Measurements from ENCODE around the gene PNMA1.

Gene PNMA1, protein sequence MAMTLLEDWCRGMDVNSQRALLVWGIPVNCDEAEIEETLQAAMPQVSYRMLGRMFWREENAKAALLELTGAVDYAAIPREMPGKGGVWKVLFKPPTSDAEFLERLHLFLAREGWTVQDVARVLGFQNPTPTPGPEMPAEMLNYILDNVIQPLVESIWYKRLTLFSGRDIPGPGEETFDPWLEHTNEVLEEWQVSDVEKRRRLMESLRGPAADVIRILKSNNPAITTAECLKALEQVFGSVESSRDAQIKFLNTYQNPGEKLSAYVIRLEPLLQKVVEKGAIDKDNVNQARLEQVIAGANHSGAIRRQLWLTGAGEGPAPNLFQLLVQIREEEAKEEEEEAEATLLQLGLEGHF

DNA sequence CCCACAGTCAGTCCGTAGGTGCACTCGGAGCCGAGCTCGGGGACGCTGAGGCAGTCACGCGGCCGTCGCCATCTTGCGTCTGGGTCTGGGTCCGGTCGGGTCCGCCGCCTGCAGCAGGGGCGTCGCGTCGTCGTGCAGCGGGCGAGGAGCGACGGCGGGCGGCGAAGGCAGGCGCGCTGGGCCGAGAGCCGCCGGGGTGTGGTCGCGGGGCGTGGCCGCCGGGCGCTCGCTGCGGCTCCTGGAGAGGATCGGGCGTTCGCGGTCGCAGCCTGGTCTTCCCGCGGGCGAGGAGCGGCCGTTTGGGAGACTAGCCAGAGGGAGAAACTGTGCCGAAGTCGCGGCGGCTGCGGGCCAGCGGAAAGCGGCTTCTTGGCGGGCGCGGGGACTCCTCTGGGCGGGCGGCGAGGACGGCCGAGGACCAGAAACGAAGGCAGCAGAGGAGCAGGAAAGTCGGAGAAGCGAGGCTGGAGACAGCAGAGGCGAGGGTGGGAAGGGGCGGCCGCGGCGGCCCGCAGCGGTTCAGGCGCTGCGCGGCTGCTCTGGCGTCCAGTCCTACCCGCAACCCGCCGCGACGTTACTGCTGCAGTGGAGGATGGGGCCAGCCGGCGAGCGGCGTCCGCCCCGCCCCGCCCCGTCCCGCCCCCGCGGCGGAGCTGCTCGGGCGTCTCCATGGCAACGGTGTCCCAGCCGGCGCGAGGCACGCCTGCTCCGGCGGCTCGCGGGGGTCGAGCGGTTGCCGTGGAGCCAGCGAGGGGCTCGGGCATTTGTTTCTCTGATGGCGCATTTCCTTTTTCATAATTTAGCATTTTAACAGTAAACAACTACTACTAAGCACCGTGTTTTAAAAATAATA is at the start of gene PNMA1:
TSS of gene PNMA1 (minus strand) at position 582 of the 853 bp plus-strand sequence. CDS start 745 bp downstream, outside the sequence.
- TF ChIP-seq TEAD4 (IDR thresholded peaks at IDR 0.05) (no peak), NFIC (IDR thresholded peaks at IDR 0.05) (no peak), CEBPB (IDR thresholded peaks at IDR 0.05) (no peak), YY1 (IDR thresholded peaks at IDR 0.05; ENCODE audit: low read depth) (peak; percentile 88), CREB1 (IDR thresholded peaks at IDR 0.05; ENCODE audit: low read depth) (no peak), RAD21 (IDR thresholded peaks at IDR 0.05; ENCODE audit: low read depth) (no peak; the same call in 1 of the 2 replicates), TAF1 (IDR thresholded peaks at IDR 0.05; ENCODE audit: low read depth) (peak; percentile 78; the same call in 1 of the 2 replicates), EGR1 (IDR thresholded peaks at IDR 0.05) (peak; percentile 84), ZBTB7A (IDR thresholded peaks at IDR 0.05; ENCODE audit: low read depth) (peak; percentile 56; the same call in 1 of the 2 replicates), REST (IDR thresholded peaks at IDR 0.05; ENCODE audit: low read depth) (0 out of 2 replicates have a peak, but pooled peaks have one; percentile 14), EP300 (IDR thresholded peaks at IDR 0.05; ENCODE audit: borderline replicate concordance) (0 out of 2 replicates have a peak, but pooled peaks have one; percentile 49), TCF12 (IDR thresholded peaks at IDR 0.05; ENCODE audit: low read depth) (peak; percentile 27; the same call in 1 of the 2 replicates)
- TF ChIP-seq, protein P1, sequence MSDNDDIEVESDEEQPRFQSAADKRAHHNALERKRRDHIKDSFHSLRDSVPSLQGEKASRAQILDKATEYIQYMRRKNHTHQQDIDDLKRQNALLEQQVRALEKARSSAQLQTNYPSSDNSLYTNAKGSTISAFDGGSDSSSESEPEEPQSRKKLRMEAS (IDR thresholded peaks at IDR 0.05), result peak; percentile 95
- TF ChIP-seq, protein P2, sequence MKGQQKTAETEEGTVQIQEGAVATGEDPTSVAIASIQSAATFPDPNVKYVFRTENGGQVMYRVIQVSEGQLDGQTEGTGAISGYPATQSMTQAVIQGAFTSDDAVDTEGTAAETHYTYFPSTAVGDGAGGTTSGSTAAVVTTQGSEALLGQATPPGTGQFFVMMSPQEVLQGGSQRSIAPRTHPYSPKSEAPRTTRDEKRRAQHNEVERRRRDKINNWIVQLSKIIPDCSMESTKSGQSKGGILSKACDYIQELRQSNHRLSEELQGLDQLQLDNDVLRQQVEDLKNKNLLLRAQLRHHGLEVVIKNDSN (IDR thresholded peaks at IDR 0.05), result peak; percentile 62

GRCh38 chr14:73763396-73763795 is 49.2 kb upstream of the PNMA1 start:
- TF ChIP-seq NFIC (IDR thresholded peaks at IDR 0.05) (no peak), CEBPB (IDR thresholded peaks at IDR 0.05) (no peak), REST (IDR thresholded peaks at IDR 0.05; ENCODE audit: low read depth) (no peak), RAD21 (IDR thresholded peaks at IDR 0.05; ENCODE audit: low read depth) (no peak), YY1 (IDR thresholded peaks at IDR 0.05; ENCODE audit: low read depth) (no peak), ZBTB7A (IDR thresholded peaks at IDR 0.05; ENCODE audit: low read depth) (no peak), TCF12 (IDR thresholded peaks at IDR 0.05; ENCODE audit: low read depth) (no peak), TEAD4 (IDR thresholded peaks at IDR 0.05) (no peak), EP300 (IDR thresholded peaks at IDR 0.05; ENCODE audit: borderline replicate concordance) (no peak), TAF1 (IDR thresholded peaks at IDR 0.05; ENCODE audit: low read depth) (no peak), EGR1 (IDR thresholded peaks at IDR 0.05) (no peak)
- TF ChIP-seq, protein P2 (IDR thresholded peaks at IDR 0.05), result no peak
- TF ChIP-seq, protein P1 (IDR thresholded peaks at IDR 0.05), result no peak

DNA sequence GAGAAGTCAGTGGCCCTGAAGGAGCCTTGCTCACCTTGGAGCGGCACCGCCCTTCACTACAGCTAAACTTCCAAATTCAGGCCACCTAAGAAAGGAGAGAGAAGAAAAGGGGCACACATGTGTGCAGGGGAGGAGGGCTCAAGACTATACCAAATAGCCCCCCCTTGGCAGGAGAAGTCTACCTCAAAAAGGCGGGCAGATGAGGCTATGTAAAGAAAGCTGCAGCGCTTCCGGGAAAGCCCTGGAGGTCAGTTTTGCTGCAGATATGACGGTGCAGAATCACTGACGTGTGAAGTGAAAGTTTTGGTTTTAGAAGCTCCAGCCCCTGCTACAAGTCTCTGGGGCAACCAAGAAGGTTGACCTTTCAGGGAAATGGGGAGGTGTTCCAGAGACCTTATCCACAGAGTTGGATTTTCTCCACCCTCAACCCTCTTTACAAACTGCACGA is 48.2 kb upstream of the PNMA1 start:
- TF ChIP-seq FOXM1 (IDR thresholded peaks at IDR 0.05; ENCODE audit: borderline replicate concordance, low read depth) (no peak), TEAD4 (IDR thresholded peaks at IDR 0.05) (no peak), REST (IDR thresholded peaks at IDR 0.05; ENCODE audit: low read depth) (no peak), RAD21 (IDR thresholded peaks at IDR 0.05; ENCODE audit: low read depth) (no peak), NFIC (IDR thresholded peaks at IDR 0.05) (no peak), TAF1 (IDR thresholded peaks at IDR 0.05; ENCODE audit: low read depth) (no peak), YY1 (IDR thresholded peaks at IDR 0.05; ENCODE audit: low read depth) (no peak), EP300 (IDR thresholded peaks at IDR 0.05; ENCODE audit: borderline replicate concordance) (no peak)
- TF ChIP-seq, protein P1 (IDR thresholded peaks at IDR 0.05), result no peak
- TF ChIP-seq, protein P2 (IDR thresholded peaks at IDR 0.05), result no peak

All from Ishikawa (cell line).